Esophagus squamous epithelium (tissue), 4 donors: Measurements from ENCODE around the gene TRPC4.

Experiments
- POLR2A ChIP-seq, 4 donors: fragments of 450-650 bp; IDR thresholded peaks; one replicate each; pipeline ENCODE4 v1.6.1; 2017; ENCODE audit warnings: antibody characterized with exemption in 4 of 4, mild to moderate bottlenecking in 4 of 4, moderate library complexity in 3 of 4
- TF ChIP-seq, protein P1 (sequence below), 6 experiments: fragments of 450-650 bp in 4 of 6; fragments of 200-600 bp in 2 of 6; sonication (generic) in 2 of 6; IDR thresholded peaks; one replicate each; pipeline ENCODE4 v1.5.1; 2016 to 2019; ENCODE audit warnings: antibody characterized with exemption in 6 of 6, mild to moderate bottlenecking in 4 of 6, moderate library complexity in 4 of 6

DNA sequence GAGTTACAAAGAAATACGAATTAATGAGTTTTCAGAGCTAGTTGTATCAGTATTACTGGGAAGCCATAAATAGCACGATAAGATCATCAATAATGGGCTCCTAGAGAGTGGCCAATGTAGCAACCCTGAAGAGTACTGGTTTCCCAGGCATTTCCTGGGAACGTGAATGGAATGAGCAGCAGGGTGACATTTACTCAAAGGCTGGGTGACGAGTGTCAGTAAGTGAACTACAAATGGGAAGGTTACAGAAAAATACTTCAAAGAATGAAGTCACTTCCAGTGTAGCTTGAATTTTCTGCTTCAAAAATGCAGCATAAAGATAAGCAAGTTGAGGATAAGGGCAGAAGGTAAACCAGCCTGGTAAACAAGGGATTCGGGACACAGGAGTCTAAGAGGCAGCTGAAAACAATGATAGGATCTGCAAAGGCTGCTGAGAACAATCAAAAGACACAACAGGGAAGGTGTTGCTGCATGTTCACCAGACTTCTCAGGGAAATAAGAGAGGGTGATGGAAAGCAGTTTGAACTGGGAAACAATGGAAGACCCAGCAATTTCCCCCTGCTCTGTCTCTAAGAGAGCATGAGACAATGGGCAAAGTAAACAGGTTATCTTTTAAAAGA, 222.4 kb downstream of the TRPC4 start:
- no peak for TF ChIP-seq POLR2A (IDR thresholded peaks at IDR 0.05)
- TF ChIP-seq, protein P1, sequence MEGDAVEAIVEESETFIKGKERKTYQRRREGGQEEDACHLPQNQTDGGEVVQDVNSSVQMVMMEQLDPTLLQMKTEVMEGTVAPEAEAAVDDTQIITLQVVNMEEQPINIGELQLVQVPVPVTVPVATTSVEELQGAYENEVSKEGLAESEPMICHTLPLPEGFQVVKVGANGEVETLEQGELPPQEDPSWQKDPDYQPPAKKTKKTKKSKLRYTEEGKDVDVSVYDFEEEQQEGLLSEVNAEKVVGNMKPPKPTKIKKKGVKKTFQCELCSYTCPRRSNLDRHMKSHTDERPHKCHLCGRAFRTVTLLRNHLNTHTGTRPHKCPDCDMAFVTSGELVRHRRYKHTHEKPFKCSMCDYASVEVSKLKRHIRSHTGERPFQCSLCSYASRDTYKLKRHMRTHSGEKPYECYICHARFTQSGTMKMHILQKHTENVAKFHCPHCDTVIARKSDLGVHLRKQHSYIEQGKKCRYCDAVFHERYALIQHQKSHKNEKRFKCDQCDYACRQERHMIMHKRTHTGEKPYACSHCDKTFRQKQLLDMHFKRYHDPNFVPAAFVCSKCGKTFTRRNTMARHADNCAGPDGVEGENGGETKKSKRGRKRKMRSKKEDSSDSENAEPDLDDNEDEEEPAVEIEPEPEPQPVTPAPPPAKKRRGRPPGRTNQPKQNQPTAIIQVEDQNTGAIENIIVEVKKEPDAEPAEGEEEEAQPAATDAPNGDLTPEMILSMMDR (IDR thresholded peaks at IDR 0.05): no peak
